Inferior parietal cortex (tissue), 1 donor: ENCODE measurements around the gene RCSD1.

Experiments
- DNase-seq: peaks from one replicate; pipeline ENCODE4 v3.0.0-alpha.2; 2016; ENCODE audit errors: extremely low spot score

The RCSD1 gene

DNA sequence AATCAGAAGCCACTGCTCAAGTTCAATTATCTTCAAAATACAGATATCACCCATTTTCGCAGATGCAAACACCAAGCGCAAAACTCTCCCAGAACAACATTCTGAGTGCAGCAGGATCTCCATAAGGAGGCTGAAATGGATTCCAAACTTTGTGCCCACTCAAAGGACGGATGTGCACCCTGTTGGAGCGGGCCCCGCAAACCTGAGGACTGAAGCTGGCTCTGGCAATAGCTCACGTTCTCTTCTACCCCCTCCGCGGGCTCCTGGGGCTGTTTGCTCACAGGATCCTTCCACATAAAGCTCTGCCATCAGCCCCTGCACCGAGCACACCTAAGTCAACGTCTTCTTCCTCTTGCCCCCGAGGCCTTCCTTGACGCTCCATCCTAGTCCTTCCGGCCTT, 11.7 kb upstream of the RCSD1 start:
- DNase-seq: no peak

GRCh38 chr1:167618789-167619188, 11.2 kb upstream of the RCSD1 start:
- no peak for DNase-seq

DNA sequence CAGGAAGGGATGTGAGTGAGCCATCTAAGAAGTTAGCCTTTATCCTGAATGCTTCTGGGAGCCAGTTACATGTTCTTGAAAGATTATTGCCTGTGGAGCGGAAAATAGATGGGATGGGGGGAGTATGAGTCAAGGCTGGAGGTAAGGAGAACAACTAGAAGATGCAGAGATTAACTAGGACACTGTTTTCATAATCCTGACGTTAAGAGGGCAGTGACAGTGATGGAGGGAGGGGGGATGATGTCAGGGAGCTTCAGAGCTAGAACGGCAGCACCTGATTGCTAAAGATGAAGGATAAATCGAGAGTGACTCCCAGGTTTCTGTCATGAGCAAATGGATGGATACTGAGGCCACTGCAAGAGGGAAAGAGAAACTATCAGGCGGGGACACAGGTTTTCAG, 10.0 kb upstream of the RCSD1 start:
- no peak for DNase-seq

DNA sequence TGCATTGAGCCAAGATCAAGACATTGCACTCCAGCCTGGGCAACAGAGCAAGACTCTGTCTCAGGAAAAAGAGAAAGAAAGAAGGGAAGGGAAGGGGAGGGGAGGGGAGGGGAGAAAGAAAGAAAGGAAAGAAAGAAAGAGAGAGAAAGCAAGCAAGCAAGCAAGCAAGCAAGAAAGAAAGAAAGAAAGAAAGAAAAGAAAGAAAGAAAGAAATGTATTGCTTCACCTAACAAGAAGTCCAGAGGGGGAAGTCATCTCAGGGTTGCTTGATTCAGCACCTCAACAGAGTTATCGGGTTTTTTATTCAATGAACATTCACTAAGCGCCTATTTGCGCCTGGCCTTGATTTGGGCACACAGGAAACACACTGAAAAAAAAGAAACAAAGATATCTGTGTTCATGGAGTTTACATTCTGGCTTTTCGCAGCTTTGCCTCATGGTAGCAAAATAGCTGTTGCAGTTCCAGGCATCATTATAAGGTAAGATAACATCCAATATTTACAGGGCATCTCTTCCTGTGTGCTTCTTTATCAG, 8.2 kb upstream of the RCSD1 start:
- DNase-seq: no peak

DNA sequence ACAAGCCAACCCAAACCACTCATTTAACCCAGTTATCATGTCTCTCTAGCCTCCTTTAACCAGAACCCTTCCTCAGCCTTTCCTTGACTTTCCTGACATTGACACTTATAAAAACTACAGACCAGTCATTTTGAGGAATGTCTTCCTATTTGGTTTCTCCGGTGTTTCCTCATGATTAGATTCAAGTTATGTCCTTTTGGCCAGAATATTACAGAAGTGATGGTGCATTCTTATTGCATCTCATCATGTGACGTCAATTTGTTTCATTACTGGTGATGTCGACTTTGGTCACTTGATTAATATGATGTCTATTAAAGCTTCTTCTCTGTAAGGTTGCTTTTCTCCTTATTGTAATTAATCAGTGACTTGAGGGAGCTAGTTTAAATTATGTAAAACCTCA, 6.1 kb upstream of the RCSD1 start:
- DNase-seq: no peak

DNA sequence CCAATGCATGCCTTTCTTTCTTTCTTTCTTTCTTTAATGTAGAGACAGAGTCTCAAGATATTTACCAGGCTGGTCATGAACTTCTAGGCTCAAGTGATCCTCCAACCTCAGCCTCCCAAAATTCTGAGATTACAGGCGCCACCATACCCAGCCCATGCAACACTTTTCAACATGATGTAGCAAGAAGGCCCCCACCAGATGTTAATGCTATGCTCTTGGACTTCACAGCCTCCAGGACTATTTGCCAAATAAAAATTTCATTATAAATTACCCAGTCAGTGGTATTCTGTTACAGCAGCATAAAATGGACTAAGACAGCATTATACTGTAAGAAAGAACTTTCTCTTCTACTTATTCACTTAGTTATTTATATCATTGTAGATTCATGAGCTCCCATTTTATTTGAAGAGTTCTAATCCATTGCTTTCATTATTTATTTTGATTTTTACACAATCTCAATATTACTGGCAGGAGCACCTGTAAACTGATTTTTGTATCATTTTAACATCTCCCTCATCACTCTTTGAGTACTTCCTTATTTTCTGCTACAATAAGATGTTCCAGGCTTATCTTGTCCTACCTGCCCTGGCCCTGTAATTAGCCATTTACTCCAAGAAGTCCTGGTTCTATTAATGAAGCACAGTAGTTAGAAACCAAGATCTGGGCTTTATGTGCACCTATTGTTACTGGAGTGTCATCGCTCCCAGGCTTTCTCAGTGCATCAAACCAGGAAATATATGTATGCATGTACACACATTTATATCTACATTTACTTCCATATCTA, 4.8 kb upstream of the RCSD1 start:
- no peak for DNase-seq

DNA sequence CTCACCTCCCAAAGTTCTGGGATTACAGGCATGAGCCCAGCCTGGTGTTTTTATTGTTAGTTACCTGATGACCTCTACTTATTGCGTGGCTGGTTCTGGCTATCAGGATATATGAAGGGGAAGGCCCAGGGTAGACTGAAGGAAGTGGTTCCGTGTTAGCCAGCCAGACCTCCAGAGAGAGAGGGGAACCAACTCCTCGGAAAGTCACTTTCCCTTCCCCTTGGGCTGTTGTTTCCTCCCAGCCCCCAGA, 2.5 kb upstream of the RCSD1 start:
- no peak for DNase-seq

- peak; percentile 57 for DNase-seq
Observed at GRCh38 chr1:167627865-167628641, 2.0 kb upstream of the RCSD1 start.

- no peak for DNase-seq
Observed at GRCh38 chr1:167628741-167629515, 1.1 kb upstream of the RCSD1 start.

GRCh38 chr1:167630568-167631385, 745 bp downstream of the RCSD1 start:
- DNase-seq: no peak

DNA sequence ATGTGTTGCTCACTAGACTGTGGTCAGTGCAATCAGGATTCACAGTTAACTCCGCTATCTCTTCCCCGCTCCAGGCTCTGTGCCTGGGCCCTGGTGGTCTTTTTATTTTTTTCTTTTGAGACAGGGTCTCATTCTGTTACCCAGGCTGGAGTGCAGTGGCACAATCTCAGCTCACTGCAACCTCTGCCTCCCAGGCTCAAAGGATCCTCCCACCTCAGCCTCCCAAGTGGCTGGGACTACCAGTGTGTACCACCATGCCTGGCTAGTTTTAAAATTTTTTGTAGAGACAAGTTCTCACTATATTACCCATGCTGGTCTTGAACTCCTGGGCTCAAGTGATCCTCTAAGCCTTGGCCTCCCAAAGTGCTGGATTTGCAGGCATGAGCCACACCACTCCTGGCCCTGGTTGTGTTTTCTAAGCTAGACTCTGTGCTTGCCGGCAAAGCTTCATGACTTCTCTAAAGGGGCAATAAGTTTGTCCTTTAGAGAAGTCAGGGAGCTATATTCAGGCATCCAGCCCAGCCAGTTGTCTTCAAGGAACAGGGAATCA, 1.4 kb downstream of the RCSD1 start:
- DNase-seq: no peak

- DNase-seq: no peak
Observed at GRCh38 chr1:167631936-167632614, 2.0 kb downstream of the RCSD1 start.

GRCh38 chr1:167633258-167633944, 3.4 kb downstream of the RCSD1 start:
- no peak for DNase-seq

DNA sequence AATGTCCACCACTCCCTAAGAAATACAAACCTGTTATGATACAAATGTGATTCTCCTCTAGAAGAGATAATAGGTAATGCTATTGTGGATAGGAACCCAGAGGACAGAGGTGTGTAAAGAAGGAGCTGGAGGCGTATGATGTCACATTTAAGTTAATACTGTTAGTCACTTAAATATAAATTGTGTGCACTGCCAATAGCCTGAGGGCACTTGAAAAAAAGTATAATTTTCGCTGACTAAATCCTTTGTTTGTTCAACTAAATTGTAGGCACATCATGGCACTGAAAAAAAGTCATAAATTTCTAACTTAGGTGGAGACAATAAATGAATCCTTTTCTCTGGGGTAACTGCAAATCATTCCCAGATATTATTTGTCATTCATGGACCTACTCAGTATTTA, 4.4 kb downstream of the RCSD1 start:
- DNase-seq: no peak

GRCh38 chr1:167635156-167635648, 5.2 kb downstream of the RCSD1 start:
- DNase-seq: no peak

GRCh38 chr1:167635941-167636340, 5.9 kb downstream of the RCSD1 start:
- DNase-seq: no peak

- no peak for DNase-seq
Observed at GRCh38 chr1:167638064-167638463, 8.0 kb downstream of the RCSD1 start.

- DNase-seq: no peak
Observed at GRCh38 chr1:167640051-167640450, 10.0 kb downstream of the RCSD1 start.

GRCh38 chr1:167641786-167642500, 11.9 kb downstream of the RCSD1 start:
- no peak for DNase-seq
